ENCODE results near the gene DLL1. TPM values are rescaled to one million over a fixed set of nuclear protein-coding genes. Genes with fewer than 3 reads are reported as not detected.
A peak's percentile ranks its signal among the peaks of the same experiment; 100 is the strongest.

DLL1 gene
- total and polyA plus RNA-seq, 7 donors: 1.5 to 5.3 (median 2.9) TPM

GRCh38 chr6:170274713-170275560 is 15.9 kb downstream of the DLL1 start:
- Histone ChIP-seq H3K27ac (no peak overlapping the region), H3K27me3 (ENCODE audit: insufficient read depth in 3 of 3, low read length in 2 of 3) (no peaks in the 10 kb centered on the region), H3K4me3 (no peak overlapping the region), H3K36me3 (ENCODE audit: insufficient read depth in 1 of 2, low read depth in 1 of 2) (no peaks in the 10 kb centered on the region), H3K9me3 (no peaks in the 10 kb centered on the region), H3K4me1 (peaks cover 24% of the 10 kb centered on the region)
- DNase-seq (peak in 1 of 2 donors; percentile 37), ATAC-seq (no peak)
- 83 to 87% (median 84%) methylated on average over 36 of the region's 36 CpGs for WGBS, 3 donors
- no peak for TF ChIP-seq CTCF (IDR thresholded peaks at IDR 0.05)
- intact Hi-C loops (cut with DNase I): loop anchor here in 1 of 2 donors (10.0 kb wide), 1 partner anchor 110 kb away; no protein-coding TSS in a partner anchor

- Histone ChIP-seq H3K4me1 (peaks cover 25% of the 10 kb centered on the region), H3K4me3 (no peak overlapping the region), H3K36me3 (ENCODE audit: insufficient read depth in 1 of 2, low read depth in 1 of 2) (no peaks in the 10 kb centered on the region), H3K27me3 (ENCODE audit: insufficient read depth in 3 of 3, low read length in 2 of 3) (no peaks in the 10 kb centered on the region), H3K27ac (no peak overlapping the region), H3K9me3 (no peaks in the 10 kb centered on the region)
- ATAC-seq (no peak), DNase-seq (peak in 1 of 2 donors; percentile 28)
- intact Hi-C loops (cut with DNase I): loop anchor here in 1 of 2 donors (10.0 kb wide), 1 partner anchor 109 kb away; no protein-coding TSS in a partner anchor
- TF ChIP-seq CTCF (IDR thresholded peaks at IDR 0.05): no peak
- 62 to 76% (median 69%) methylated on average over 7 of the region's 7 CpGs for WGBS, 3 donors
Observed at GRCh38 chr6:170273681-170274080, 17.2 kb downstream of the DLL1 start.

GRCh38 chr6:170273191-170273590 is 17.7 kb downstream of the DLL1 start:
- DNase-seq (peak in 1 of 2 donors; percentile 34), ATAC-seq (no peak)
- Histone ChIP-seq H3K9me3 (no peaks in the 10 kb centered on the region), H3K4me3 (no peak overlapping the region), H3K27ac (no peak overlapping the region), H3K36me3 (ENCODE audit: insufficient read depth in 1 of 2, low read depth in 1 of 2) (no peaks in the 10 kb centered on the region), H3K27me3 (ENCODE audit: insufficient read depth in 3 of 3, low read length in 2 of 3) (no peaks in the 10 kb centered on the region), H3K4me1 (peaks cover 25% of the 10 kb centered on the region)
- 94 to 97% (median 96%) methylated on average over 23 of the region's 23 CpGs for WGBS, 3 donors
- no peak for TF ChIP-seq CTCF (IDR thresholded peaks at IDR 0.05)
- intact Hi-C loops (cut with DNase I): loop anchor here in 1 of 2 donors (10.0 kb wide), 1 partner anchor 108 kb away; no protein-coding TSS in a partner anchor

- TF ChIP-seq CTCF (IDR thresholded peaks at IDR 0.05): no peak
- no peak overlapping the region for H3K27ac ChIP-seq
- ATAC-seq: no peak
- H3K4me3 ChIP-seq: peak overlapping the region; percentile 15
- no peaks in the 10 kb centered on the region for H3K27me3 ChIP-seq (ENCODE audit: insufficient read depth in 3 of 3, low read length in 2 of 3)
- peak in 1 of 2 donors; percentile 34 for DNase-seq
- no peaks in the 10 kb centered on the region for H3K36me3 ChIP-seq (ENCODE audit: insufficient read depth in 1 of 2, low read depth in 1 of 2)
- WGBS, 3 donors: 89 to 91% (median 90%) methylated on average over 30 of the region's 30 CpGs
- intact Hi-C loops (cut with DNase I): loop anchor here in 1 of 2 donors (10.0 kb wide), 1 partner anchor 108 kb away; no protein-coding TSS in a partner anchor
- peaks cover 25% of the 10 kb centered on the region for H3K4me1 ChIP-seq
- H3K9me3 ChIP-seq: no peaks in the 10 kb centered on the region
Observed at GRCh38 chr6:170272341-170273065, 18.4 kb downstream of the DLL1 start.

All from psoas muscle (tissue), 8 donors.